HG03196 (cell line): Measurements from ENCODE around the gene CHRD.

Experiments used
- ATAC-seq: cut with Tn5 transposase; IDR thresholded peaks from one replicate; pipeline ENCODE4 v1.9.1; 2021; ENCODE audit not compliant: unreplicated experiment

Gene CHRD

DNA sequence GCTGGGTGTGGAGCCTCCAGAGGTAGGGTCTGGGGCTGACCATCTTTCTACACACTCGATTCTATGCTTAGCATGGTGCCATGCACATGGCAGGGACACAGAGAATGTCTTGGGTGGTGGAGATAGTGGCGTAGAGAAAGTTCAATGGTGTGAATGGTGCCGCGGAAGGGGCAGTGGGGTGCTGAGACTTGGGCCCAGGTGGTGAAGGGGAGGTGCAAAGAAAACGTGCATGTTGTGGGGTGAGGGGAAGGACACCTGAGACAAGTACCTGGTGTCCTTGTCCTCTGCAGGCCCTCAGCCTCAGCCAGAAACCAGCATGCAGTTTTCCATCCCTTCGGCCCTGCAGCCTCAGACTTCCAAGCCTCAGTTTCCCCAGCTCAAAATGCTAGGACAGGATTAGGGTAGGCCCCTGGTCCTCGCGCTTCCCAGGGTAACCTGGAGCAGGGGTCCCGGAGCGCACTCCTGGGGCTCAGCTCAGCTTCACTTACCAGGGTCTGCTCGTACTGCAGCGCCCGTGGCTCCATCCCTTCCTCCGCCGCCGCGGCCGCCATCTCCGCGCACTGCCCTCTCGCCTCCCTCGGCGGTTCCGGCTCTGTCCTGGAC, 18.8 kb upstream of the CHRD start:
- ATAC-seq = peak; percentile 5

- peak; percentile 44 for ATAC-seq
Observed at GRCh38 chr3:184361532-184361931, 18.3 kb upstream of the CHRD start, which contains the start of the genes CLCN2 and POLR2H. CLCN2 (minus strand) TSS chr3:184361605; CDS start chr3:184361479, 126 bp downstream. POLR2H (plus strand) TSS chr3:184361710; CDS start chr3:184363493, 1,783 bp downstream.

- peak; percentile 11 for ATAC-seq
Observed at GRCh38 chr3:184361932-184362667, 17.8 kb upstream of the CHRD start.

DNA sequence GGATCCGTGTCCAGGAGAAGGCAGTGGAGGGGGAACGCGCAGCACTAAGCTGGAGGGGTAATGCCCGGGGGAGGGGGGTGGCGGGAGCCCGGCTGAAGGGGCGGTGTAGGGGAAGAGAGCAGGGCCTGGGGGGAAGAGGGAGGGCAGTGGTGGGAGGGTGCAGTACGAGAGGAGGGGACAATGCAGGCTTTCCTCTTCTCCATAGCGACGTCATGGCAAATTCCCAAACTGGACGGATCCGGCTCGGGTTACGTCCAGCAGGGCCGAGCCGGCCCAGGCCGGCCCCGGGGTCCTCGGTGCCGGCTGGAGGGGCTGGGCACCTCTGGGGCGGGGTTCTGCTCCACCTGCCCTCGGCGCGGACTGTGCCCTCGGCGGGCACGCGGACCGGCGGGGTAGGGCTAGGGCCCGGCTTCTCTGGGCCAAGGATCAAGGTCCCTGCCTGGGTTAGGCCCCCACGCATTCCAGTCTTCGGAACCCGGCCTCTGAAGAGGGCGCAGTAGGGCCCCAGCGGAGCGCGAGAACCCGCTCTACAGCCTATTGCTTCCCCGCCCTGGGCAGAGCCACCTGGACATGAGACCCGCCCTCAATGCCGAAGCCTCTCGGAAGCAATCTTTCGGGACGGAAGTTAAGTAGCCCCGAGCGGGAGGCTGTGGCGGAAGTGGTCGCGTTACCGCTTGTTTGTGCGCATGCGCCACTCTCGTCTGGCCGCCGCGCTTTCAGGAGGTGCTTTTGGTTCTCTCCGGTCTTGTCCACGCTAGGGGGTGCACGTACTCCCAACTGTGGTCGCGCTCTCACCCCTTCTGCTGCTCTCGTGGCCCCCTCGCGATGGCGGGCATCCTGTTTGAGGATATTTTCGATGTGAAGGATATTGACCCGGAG, 16.9 kb upstream of the CHRD start:
- peak; percentile 85 for ATAC-seq

DNA sequence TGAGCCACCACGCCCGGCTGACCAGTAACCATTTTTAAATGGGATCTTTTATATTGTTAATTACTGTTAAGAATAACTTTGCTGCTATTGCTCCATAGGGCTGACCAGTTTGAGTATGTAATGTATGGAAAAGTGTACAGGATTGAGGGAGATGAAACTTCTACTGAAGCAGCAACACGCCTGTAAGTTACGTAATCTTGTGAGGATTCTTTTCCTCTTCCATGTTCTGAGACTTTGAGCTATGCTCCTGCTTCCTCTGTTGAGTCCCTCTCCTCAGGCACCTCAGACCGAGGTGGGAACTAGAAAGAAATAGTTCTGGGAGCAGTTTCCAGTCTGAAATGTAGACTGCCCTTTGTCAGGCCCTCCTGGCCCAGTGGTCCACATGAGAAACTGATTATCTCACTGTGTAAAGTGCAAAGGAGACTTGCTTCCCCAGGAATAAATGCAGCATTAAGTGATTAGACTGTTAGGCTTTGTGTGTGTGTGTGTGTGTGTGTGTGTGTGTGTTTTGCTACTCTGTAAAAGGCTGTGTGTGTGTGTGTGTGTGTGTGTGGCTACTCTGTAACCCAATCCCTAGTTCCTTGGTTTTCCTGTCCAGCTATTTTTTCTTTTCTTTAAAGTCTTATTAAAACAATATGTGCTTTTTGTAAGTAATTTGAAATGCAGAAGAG, 13.1 kb upstream of the CHRD start:
- no peak for ATAC-seq

DNA sequence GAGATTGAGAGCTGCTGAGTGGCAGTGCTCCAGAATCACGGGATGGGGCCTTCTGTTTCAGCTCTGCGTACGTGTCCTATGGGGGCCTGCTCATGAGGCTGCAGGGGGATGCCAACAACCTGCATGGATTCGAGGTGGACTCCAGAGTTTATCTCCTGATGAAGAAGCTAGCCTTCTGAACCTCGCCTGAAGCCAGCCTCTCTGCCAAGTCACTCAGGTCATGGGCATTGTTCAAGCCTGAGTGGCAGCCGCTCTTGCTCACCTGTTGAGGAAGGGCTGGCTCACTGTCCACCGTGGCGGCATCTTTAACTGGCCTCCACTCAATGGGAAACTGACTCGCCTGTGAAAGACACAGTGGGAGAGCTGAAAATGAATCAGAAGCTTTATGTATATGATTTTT, 11.7 kb upstream of the CHRD start:
- ATAC-seq = no peak

DNA sequence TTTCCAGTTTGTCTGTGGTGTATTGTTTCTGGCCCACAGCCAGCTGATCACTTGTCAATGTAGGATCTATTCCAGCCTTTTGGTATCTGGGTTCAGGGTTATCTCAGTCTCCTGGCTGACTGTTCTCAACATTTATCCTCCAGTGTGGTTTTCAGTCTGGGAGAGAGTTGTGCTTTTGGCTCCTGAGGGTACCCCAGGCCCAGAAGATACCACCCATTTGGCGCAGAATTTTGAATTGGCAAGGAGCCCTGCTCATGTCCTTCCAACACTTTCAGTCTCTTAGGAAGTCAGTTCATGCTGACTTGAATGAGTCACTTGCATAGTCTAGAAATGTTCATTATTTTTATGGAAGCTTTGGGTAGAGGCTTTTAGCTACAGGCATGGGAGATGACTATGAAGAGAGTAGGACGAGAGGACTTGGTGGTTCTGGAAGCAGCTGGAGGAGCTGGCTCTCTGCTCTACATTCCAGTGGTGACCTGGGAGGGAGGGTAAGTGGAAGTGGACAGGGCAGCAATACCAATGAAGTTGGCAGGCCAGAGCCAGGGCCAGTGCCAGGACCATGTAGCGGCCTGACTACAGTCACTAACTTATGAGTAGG, 11.2 kb upstream of the CHRD start:
- ATAC-seq = no peak

- ATAC-seq = no peak
Observed at GRCh38 chr3:184371570-184372018, 8.3 kb upstream of the CHRD start.

GRCh38 chr3:184372296-184372821, 7.5 kb upstream of the CHRD start:
- ATAC-seq = no peak

DNA sequence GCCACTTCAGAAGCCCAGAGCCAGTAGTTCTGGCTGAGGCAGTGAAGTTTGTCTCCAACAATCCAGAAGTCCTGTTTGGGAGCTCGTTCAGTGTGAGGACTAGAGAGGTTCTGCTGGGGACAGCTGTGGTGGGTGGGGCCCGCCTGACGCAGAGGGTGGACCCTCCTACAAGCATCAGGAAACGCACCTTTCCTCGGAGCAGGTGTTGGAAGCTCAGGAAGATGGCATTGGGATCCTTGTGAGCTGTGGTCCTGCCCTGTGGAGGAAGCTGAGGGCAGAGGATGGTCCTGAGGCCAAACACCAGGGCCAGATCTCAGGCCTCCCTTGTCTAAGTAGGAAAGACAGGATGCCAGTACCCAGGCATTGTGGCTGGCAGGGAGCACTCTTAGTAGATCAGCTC, 6.9 kb upstream of the CHRD start:
- ATAC-seq = no peak

DNA sequence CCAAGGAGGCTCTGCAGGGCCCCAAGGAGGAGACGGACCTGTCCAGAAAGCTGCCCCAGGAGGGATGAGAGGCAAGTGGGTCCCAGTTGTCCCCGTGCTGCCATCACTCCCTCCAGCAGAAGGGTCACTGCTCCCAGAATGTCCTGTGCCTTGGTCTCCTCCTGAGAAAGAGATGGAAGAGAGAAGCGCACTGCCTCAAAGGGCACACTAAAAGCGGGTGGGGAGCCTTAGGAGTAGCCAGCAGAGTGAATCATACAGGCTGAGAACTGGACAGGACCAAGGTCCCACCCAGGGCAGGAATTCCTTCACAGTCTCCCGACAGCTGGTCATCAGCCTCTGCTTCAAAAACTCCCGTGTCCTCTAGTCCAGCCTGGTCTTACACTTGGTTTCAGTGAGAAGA, 6.4 kb upstream of the CHRD start:
- ATAC-seq = no peak

DNA sequence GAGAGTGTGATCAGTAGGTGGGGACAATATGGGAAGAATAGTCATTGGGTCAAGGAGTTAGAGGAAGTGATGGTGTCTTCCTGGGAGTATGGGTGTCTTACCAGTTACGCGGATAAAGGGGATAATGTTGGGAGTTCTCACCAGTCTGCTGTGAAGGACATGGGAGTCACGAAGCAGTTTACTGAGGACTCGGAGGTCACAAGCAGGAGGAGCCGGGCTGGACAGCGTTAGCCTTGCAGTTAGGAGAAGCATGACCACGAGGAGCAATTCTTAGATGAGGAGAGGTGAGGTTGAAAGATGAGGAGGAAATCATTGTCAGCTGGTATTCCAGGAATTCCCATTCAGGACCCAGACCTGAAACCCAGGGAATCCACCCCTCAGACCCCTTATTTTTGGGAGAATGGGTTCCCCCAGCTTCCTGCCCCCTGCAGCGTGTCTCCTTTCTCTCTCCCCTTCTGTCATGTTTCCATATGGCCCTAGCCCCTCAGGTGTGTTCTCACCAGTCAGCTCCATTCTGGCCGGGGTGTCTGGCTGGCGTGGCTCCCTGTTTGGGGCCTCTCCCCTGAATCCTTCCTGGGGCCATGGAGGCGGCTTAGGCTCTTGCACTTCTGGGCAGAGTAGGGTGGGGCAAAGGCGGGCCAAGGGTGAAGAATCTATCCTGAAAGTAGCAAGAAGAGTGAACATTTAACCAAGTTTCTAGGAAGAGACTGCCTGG, 4.0 kb upstream of the CHRD start:
- no peak for ATAC-seq

DNA sequence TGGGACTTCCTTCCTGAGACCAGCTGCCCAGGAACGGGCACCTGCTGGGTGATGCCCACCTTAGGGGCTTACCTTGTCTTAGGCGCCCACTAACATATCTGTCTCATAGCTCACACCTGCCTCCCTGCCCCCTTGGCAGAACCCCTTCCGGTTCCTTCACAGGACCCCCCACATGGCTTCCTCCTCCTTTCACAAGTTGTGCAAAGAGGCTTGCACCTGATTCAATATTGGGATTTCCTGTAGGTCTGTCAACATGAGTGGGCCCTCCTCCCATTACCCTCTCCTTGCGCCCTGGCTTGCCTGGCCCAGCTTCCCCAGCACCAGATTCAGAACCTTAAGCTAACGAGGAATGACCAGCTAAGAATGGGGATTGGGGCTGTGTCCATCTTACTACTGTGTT, 2.5 kb upstream of the CHRD start:
- ATAC-seq = no peak

DNA sequence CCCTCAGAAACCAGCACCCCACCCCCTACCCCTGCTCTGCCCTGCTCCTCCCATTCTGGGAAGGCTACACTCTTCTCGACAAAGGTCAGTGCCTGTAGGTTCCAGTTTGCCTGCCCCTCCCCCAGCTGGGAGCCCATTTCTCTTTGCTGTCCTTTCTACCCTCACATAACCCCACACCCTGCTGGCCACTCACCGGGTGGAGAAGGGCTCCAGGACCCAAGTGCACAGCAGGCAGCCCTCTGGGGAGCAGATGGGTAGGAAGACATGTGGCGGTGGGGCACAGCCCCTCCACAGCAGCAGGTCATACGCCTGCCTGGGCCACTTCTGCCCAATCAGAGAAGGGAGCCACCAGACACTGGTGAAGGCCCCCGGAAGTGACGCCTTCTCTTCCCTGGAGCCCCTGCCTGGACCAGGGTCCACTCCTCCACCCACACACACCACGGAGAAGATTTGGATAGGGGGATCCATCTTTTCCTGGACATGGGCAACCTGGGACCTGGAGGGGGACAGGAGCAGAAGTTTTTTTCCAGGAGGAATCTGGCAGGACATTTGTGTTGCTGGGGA, 1.9 kb upstream of the CHRD start, which contains the start of gene THPO:
Gene THPO, minus strand, starts transcription at position 326 of the 564 bp plus-strand sequence. CDS start 1,948 bp downstream, outside the sequence.
- no peak for ATAC-seq

DNA sequence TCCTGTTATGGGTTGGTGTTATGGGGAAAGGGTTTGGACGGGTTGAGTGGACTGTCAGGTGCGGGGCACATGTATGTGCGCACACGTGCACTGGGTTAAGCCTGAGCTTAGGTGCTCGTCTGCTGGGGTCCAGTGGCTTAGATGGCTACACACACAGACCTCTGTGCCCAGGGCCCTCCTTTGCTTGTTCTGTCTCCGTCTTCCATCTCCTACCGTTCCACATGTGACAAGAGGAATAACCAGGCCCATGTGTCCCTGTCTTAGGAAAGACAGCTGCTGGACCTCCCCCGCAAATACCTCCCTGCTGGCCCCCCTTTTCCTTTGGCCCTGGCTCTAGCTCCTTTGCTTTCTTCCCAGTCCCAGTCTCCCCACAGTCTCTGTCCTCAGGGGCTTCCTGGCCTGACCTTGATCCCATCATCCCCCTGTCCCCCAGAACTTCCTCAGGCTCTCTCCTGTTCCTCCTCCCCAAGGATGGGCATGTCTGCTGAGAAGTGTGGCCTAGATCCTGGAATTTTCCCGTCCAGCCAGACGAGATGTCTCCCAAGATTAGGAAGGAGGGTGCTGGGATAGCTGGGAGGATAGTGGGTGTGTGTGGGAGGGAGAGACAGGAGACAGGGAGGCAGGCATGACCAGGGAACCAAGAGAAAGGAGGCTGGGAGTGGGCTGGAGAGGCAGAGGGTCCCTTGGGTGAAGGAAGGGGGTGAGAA, 1.1 kb upstream of the CHRD start:
- no peak for ATAC-seq

- no peak for ATAC-seq
Observed at GRCh38 chr3:184380185-184380626, 352 bp downstream of the CHRD start.

DNA sequence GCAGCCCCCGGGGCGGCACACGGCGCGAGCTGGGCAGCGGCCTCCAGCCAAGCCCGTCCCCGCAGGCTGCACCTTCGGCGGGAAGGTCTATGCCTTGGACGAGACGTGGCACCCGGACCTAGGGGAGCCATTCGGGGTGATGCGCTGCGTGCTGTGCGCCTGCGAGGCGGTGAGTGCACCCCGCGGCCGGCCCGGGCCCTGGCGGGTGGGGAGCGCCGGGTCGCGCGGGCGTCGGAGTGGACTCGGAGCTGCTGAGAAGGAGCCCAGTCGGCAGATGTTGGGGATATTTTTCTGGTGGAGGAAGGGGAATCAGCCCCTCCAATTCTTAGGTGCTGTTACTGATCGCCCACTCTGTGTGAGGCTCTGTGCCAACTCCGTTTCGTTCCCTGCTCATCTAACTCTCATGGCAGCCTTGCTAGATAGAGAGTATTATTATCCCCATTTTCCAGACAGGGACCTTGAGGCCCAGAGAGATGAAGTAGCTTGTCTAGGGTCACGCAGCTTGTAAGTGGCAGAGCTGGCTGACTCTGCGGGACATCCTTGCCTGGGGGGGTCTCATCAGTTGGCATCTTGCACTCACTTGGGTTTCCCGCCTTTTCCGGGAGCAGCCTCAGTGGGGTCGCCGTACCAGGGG, 890 bp downstream of the CHRD start:
- ATAC-seq = no peak
